Renal pelvis (tissue), 4 donors: Measurements from ENCODE around the gene SPSB1. TPM values are rescaled to one million over a fixed set of nuclear protein-coding genes. Genes with fewer than 3 reads are reported as not detected.

Source experiments
- DNase-seq: peaks from one replicate; pipeline ENCODE4 v3.0.0-alpha.2; 2013
- polyA plus RNA-seq, 3 donors: library from polyadenylated mRNA; unstranded; fragments of 120-200 nt; gene quantifications; one replicate each; pipeline ENCODE4 v1.2.1, GENCODE V29; 2013; ENCODE audit not compliant: insufficient read length in 3 of 3

Gene SPSB1
- polyA plus RNA-seq, 3 donors = 11.1 to 14.0 (median 11.4) TPM

GRCh38 chr1:9253453-9254105 lies 39.1 kb upstream of the SPSB1 start:
- no peak for DNase-seq

GRCh38 chr1:9256332-9256731 lies 36.4 kb upstream of the SPSB1 start:
- DNase-seq = no peak

- DNase-seq = no peak
Measured at GRCh38 chr1:9257851-9258250, 34.8 kb upstream of the SPSB1 start.

DNA sequence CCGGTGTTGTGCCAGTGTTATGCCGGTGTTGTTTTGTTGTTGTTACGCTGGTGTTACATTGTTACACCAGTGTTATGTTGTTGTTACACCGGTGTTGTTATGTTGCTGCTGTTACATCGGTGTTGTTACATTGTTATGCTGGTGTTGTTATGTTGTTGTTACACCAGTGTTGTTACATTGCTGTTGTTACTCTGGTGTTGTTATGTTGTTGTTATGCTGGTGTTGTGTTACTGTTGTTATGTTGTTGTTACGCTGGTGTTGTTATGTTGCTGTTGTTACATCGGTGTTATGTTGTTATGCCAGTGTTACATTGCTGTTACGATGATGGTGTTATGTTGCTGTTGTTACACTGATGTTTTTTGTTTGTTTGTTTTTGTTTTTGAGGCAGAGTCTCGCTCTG lies 34.1 kb upstream of the SPSB1 start:
- no peak for DNase-seq

DNA sequence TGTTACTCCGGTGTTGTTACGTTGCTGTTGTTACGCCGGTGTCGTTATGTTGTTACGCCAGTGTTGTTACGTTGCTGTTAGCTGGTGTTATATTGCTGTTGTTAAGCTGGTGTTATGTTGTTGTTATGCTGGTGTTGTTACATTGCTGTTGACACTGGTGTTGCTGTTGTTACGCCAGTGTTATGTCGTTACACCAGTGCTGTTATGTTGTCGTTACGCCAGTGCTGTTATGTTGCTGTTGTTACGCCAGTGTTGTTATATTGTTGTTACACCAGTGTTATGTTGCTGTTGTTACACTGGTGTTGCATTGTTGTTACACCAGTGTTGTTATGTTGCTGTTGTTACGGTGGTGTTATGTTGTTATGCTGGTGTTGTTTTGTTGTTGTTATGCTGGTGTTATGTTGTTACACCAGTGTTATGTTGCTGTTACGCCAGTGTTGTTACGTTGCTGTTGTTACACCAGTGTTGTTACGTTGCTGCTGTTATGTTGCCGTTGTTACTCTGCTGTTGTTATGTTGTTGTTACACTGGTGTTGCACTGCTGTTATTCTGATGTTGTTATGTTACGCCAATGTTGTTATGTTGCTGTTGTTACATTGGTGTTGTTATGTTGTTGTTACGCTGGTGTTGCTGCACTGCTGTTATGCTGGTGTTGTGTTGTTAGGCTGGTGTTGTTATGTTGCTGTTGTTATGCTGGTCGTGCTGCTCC lies 32.5 kb upstream of the SPSB1 start:
- DNase-seq = no peak

DNA sequence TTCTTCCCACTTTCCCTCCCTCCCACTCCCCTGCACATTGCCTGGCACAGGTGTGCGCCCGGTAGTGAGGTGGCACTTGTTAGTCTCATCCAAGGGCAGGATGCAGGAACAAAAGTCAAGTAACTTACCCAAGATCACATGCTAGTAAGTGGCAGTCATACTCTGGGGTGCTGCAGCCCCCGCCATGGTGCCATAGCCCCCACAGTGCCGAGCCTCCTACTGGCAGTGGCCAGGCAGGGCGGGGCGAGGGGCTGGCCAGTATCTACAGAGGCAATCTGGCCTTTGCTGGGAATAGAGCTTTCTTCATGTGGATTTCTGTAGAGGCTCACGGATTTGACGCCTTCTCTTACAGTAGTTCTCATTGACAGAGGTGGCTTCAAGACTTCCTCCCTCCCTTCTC lies 31.2 kb upstream of the SPSB1 start:
- no peak for DNase-seq

GRCh38 chr1:9262096-9262986 lies 30.4 kb upstream of the SPSB1 start:
- no peak for DNase-seq

DNA sequence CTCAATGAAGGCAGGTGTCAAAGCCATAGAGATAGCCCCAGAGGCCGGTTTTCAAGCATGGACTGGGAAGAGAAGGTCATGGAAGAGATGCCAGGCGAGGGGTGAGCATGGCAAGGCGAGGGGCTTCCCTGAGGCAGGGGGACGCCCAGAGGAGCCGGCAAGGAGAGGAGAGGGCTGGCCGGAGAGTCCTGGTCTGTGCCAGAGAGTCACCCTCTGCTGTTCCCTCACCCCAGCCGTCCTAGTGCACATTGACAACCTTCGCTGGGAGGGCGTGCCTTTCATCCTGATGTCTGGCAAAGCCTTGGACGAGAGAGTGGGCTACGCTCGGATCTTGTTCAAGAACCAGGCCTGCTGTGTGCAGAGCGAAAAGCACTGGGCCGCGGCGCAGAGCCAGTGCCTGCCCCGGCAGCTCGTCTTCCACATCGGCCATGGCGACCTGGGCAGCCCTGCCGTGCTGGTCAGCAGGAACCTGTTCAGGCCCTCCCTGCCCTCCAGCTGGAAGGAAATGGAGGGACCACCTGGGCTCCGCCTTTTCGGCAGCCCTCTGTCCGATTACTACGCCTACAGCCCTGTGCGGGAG lies 29.3 kb upstream of the SPSB1 start:
- no peak for DNase-seq

DNA sequence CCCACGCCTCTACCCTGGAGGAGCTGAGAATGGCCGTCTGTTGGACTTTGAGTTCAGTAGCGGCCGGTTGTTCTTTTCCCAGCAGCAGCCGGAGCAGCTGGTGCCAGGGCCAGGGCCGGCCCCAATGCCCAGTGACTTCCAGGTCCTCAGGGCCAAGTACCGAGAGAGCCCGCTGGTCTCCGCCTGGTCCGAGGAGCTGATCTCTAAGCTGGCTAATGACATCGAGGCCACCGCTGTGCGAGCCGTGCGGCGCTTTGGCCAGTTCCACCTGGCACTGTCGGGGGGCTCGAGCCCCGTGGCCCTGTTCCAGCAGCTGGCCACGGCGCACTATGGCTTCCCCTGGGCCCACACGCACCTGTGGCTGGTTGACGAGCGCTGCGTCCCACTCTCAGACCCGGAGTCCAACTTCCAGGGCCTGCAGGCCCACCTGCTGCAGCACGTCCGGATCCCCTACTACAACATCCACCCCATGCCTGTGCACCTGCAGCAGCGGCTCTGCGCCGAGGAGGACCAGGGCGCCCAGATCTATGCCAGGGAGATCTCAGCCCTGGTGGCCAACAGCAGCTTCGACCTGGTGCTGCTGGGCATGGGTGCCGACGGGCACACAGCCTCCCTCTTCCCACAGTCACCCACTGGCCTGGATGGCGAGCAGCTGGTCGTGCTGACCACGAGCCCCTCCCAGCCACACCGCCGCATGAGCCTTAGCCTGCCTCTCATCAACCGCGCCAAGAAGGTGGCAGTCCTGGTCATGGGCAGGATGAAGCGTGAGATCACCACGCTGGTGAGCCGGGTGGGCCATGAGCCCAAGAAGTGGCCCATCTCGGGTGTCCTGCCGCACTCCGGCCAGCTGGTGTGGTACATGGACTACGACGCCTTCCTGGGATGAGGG lies 28.5 kb upstream of the SPSB1 start:
- DNase-seq = no peak

DNA sequence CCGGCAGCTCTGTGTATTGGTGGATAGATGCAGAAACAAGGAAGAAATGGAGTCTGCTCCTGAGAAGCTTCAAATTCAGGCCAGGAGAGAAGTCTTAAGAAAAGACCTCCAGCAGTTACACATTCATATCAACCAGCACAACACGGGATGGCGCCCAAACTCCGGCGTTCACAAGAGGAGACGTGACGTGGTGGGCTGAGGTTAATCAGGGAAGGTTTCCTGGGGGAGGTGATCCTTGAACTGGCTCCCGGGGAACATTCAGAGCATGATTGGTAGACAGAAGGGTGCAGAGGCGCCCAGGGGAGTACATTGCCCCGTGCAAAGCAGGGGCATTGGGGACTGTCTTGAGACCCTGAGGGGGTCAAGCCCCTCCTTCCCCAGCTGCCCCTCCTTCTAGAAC lies 27.7 kb upstream of the SPSB1 start:
- no peak for DNase-seq

- no peak for DNase-seq
Measured at GRCh38 chr1:9265968-9266367, 26.7 kb upstream of the SPSB1 start.

DNA sequence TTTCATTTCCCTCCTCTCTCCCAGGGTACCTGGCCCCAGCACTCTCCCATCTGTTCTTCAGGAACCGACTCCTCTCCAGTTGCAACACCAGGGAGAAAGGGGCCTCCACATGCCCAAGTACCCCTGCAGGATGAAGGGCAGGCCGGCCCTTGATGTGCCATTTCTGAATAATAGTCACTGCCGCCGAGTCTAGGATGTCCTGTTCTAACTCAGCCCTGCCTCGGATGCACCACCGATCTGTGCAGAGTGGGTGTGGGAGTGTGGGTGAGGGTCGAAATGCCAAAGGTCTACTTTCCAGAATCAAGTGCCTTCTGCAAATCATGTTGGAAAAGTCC lies 25.4 kb upstream of the SPSB1 start:
- DNase-seq = no peak

DNA sequence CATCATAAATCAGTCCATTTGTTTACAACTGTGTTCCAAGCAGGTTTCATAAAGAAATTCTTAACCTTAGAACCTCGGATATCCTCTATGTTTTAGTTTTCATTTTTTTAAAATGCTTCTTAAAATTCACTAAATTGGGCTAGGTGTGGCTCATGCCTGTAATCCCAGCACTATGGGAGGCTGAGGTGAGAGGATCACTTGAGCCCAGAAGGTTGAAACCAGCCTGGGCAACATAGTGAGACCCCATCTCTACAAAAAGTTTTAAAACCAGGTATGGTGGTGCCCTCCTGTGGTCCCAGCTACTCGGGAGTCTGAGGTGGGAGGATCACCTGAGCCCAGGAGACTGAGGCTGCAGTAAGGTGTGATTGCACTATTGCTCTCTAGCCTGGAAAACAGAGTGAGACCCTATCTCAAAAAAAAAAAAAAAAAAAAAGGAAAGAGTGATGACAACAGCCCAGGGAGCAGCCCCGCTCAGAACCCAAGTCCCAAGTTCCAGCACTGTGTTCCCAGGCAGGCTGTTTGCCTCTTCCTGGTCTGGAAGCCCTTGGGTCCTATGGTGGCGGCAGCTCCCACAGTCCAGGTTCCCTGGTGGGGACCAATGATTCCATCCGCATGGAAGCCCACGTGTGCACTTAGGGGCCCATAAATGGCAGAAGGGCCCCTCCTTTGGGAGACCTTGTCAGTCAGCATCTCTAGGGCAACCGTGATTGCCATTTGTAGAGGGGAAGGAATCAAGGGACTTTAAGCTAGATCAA lies 24.7 kb upstream of the SPSB1 start:
- no peak for DNase-seq

- no peak for DNase-seq
Measured at GRCh38 chr1:9269078-9269501, 23.6 kb upstream of the SPSB1 start.

DNA sequence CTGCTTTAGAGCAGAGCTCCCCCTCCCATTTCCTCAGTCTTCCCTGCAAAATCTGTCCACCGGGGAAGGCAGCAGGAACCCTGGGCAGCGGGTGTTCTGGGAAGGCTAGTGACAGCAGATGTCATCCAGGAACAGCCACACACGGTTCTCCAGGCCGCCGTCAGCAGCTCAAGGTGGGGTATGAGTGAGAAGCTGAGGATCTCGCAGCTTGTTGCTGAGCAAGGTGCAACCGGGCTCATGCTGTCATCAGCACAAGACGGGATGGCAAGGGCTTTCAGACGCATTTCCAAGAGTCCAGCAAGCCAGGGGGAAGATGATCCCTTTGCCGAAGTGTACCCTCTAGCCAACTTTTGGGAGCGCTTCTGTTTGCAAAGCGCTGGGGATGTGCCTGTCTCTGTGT lies 23.0 kb upstream of the SPSB1 start:
- no peak for DNase-seq

DNA sequence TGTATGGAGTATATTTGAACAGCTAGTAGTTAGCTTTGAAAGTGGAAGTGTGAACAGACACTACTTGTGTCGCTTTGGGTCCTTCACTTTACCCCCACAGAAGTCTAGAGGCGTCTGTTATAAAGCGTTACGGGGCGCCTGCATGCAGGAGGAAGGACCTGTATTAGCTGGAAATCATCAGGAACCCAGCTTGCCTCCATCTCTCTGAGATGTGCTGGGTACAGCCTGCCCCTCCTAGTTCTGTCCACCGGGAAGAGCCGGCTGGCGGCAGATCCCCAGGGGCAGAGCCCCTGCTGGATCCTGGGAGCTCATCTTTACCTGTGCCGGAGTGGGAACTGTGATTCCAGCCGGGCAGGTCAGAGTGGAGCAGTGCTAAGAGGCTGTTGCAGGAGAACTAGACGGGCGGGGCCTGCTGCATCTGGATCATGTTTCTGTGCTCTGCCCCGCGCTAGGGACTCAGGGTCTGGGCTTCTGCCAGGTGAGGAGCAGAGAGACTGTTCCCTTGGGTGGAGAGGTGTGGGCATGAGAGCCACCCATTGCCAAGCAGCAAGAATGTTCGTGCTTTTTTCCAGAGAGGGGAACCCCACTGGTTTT lies 22.3 kb upstream of the SPSB1 start:
- no peak for DNase-seq

- no peak for DNase-seq
Measured at GRCh38 chr1:9271283-9271682, 21.4 kb upstream of the SPSB1 start.

DNA sequence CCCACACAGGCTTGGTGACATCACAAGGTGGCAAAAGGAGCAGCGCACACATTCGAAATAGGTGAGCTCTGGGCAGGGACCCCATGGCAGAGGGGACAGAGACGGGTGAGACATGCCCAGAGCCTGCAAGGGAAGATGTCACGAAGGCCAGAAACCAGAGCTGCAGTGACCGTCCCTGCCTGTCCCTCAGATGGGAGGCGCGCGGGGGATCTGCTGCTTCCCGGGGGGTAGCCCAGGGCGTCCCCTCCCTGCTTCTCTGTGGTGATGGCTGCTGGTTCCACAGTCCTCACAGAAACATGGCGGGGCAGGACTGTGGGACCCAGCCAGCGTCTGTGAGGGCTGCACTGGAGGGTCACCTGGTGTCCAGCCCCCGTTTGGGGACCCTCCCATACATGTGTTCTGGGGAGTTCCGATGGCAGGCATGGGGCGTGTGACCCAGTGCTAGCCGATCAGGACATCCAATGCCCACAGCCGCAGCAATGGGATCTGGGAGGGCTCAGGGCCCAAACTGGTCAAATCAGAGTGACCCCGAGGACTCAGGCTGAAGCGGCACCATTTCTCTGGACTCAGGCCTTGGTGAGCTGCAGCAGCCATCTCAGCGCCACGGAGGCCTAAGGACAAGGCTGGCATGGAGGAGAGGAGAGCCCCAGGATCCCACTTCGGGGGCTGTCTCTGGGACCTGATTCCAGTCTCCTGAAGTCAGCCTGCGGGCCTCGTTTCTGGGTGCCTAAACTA lies 20.7 kb upstream of the SPSB1 start:
- DNase-seq = no peak

- no peak for DNase-seq
Measured at GRCh38 chr1:9273177-9273576, 19.5 kb upstream of the SPSB1 start.

DNA sequence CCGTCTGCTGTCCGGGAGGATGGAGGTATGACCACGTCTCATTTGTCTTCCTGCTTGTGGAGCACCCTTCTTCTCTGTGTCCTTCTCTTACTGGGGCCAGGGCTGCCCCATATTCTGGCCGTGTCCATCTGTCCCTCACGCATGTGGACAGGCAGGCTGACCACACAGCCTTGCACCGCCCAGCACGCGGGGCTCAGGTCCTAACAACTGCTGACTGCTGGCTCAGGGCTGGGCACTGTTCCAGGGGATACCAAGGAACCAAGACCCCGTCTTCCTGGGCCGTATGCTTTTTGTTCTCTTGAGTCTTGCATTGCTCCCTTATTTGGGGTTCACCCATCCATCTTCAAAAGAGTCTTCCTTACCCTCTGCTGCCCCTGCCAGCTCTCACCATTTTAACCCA lies 17.5 kb upstream of the SPSB1 start:
- no peak for DNase-seq
